NT2/D1 (cell line): ENCODE measurements around the gene CEP104.

Experiments used
- SUZ12 ChIP-seq: IDR thresholded peaks from 2 replicates; pipeline ENCODE4 v1.6.1; 2011; ENCODE audit not compliant: insufficient read length, insufficient read depth; ENCODE audit errors: extremely low read depth
- YY1 ChIP-seq: IDR thresholded peaks from 2 replicates; pipeline ENCODE4 v1.6.1; 2011; ENCODE audit not compliant: insufficient read length, insufficient read depth
- ZNF274 ChIP-seq: IDR thresholded peaks from 2 replicates; pipeline ENCODE4 v1.6.1; 2011; ENCODE audit warnings: mild to moderate bottlenecking, low read depth, low read length

GRCh38 chr1:3779912-3780416, 77.0 kb downstream of the CEP104 start:
- TF ChIP-seq YY1, result no peak
- no peak for TF ChIP-seq SUZ12
- TF ChIP-seq ZNF274, result no peak
